KMS-11 (cell line): ENCODE results near the gene SEMA5A.

Experiments
- H2AFZ ChIP-seq: fragments of 200-600 bp; sonication (generic); 2 replicates; pipeline ENCODE4 v1.6.1; 2016; ENCODE audit warnings: antibody characterized with exemption, mixed run types, low read depth
- H3K27ac ChIP-seq: fragments of 200-600 bp; sonication (generic); 2 replicates; pipeline ENCODE4 v1.6.1; 2016; ENCODE audit warnings: mild to moderate bottlenecking, mixed run types
- H3K27me3 ChIP-seq: fragments of 200-600 bp; sonication (generic); 2 replicates; pipeline ENCODE4 v1.6.1; 2017; ENCODE audit warnings: mild to moderate bottlenecking, low read depth, mixed run types, moderate library complexity; ENCODE audit not compliant: insufficient read depth
- H3K36me3 ChIP-seq: fragments of 200-600 bp; sonication (generic); 2 replicates; pipeline ENCODE4 v1.6.1; 2017; ENCODE audit warnings: mild to moderate bottlenecking, mixed run types; ENCODE audit not compliant: insufficient read depth
- H3K4me1 ChIP-seq: fragments of 200-600 bp; sonication (generic); 2 replicates; pipeline ENCODE4 v1.6.1; 2016; ENCODE audit warnings: mild to moderate bottlenecking, low read depth, mixed run types; ENCODE audit not compliant: poor library complexity, severe bottlenecking
- H3K4me2 ChIP-seq: fragments of 200-600 bp; sonication (generic); 2 replicates; pipeline ENCODE4 v1.7.0; 2016; ENCODE audit warnings: mild to moderate bottlenecking, mixed run types
- H3K4me3 ChIP-seq: fragments of 200-600 bp; sonication (generic); IDR thresholded peaks from 2 replicates; pipeline ENCODE4 v1.6.1; 2017; ENCODE audit warnings: low read depth, low read length, mixed read lengths; ENCODE audit not compliant: insufficient read depth
- H3K79me2 ChIP-seq: fragments of 200-600 bp; sonication (generic); 2 replicates; pipeline ENCODE4 v1.6.1; 2016; ENCODE audit warnings: low read depth, mixed run types; ENCODE audit not compliant: insufficient read depth
- H3K9ac ChIP-seq: fragments of 200-600 bp; sonication (generic); 2 replicates; pipeline ENCODE4 v1.6.1; 2016; ENCODE audit warnings: mild to moderate bottlenecking, mixed run types
- H4K20me1 ChIP-seq: fragments of 200-600 bp; sonication (generic); 2 replicates; pipeline ENCODE4 v1.6.1; 2016; ENCODE audit warnings: mild to moderate bottlenecking, mixed run types; ENCODE audit not compliant: insufficient read depth
- CTCF ChIP-seq: fragments of 200-600 bp; sonication (generic); conservative IDR thresholded peaks from 2 replicates; pipeline ENCODE4 v1.6.1; 2017; ENCODE audit warnings: low read depth, mild to moderate bottlenecking, antibody characterized with exemption, low read length, moderate library complexity, mixed read lengths

The SEMA5A gene

DNA sequence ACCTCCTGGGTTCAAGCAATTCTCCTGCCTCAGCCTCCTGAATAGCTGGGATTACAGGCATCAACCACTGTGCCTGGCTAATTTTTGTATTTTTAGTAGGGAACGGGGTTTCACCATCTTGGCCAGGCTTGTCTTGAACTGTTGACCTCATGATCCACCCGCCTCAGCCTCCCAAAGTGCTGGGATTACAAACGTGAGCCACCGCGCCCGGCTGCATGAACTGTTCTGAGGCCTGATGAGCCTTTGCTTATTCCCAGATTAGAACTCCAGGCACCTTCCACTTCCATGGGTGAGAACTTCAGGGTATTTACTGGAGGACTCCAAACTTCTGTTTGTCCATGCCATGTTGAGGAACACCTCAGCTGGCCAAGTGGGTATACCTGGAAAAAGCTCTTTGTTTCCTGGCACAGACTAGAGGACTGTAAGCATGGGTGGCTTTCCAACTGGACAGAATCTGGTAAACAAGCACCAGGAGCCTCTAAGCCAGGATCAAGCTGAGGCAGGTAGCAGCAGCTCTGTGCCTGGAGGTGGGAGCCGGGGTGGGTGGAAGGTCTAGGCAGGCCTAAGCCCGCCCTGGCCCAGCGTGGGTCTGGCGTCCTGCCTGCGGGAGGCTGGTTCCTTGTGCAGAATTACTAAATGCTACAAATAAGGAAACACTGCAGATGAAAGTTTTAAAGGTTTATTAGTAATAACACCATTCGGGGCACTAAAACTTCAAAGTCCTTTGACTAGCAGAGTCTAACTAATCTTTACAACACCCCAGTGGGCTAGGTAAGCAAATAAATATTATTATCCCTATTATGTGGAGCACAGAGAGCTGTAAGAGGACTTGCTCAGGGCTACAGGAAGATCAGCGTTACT, 78.4 kb downstream of the SEMA5A start:
- H3K9ac ChIP-seq = no peak overlapping the region
- no peak overlapping the region for H3K4me2 ChIP-seq
- no peaks in the 10 kb centered on the region for H3K36me3 ChIP-seq
- H2AFZ ChIP-seq = no peak overlapping the region
- no peak for TF ChIP-seq CTCF
- no peaks in the 10 kb centered on the region for H4K20me1 ChIP-seq
- H3K27me3 ChIP-seq = no peaks in the 10 kb centered on the region
- no peak overlapping the region for H3K4me3 ChIP-seq
- no peak overlapping the region for H3K27ac ChIP-seq
- no peaks in the 10 kb centered on the region for H3K4me1 ChIP-seq
- H3K79me2 ChIP-seq = no peaks in the 10 kb centered on the region

GRCh38 chr5:9466697-9467096, 79.2 kb downstream of the SEMA5A start:
- no peak overlapping the region for H3K27ac ChIP-seq
- H3K4me2 ChIP-seq = no peak overlapping the region

GRCh38 chr5:9464478-9464877, 81.4 kb downstream of the SEMA5A start:
- TF ChIP-seq CTCF = no peak
- no peaks in the 10 kb centered on the region for H3K79me2 ChIP-seq

More at GRCh38 chr5:9466697-9467096, 79.2 kb downstream of the SEMA5A start:
- Histone ChIP-seq H3K4me1 (no peaks in the 10 kb centered on the region), H3K36me3 (no peaks in the 10 kb centered on the region), H2AFZ (no peak overlapping the region), H4K20me1 (no peaks in the 10 kb centered on the region), H3K4me3 (no peak overlapping the region), H3K9ac (no peak overlapping the region), H3K79me2 (no peaks in the 10 kb centered on the region), H3K27me3 (no peaks in the 10 kb centered on the region)
- no peak for TF ChIP-seq CTCF

DNA sequence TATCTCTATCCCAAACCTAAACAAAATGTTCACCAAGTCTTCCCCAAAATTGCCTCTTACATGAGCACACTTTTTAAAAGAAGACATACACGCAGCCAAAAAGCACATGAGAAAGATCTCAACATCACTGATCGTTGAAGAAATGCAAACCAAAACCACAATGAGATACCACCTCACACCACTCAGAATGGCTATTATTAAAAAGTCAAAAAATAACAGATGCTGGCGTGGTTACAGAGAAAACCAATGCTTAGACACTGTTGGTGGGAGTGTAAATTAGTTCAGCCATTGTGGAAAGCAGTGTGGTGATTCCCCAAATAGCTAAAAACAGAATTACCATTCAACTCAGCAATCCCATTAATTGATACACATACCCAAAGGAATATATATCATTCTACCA, 83.8 kb downstream of the SEMA5A start:
- H3K27me3 ChIP-seq = no peaks in the 10 kb centered on the region

More at GRCh38 chr5:9464478-9464877, 81.4 kb downstream of the SEMA5A start:
- no peak overlapping the region for H3K27ac ChIP-seq
- no peaks in the 10 kb centered on the region for H3K4me1 ChIP-seq
- no peak overlapping the region for H3K9ac ChIP-seq
- H3K4me2 ChIP-seq = no peak overlapping the region
- no peak overlapping the region for H2AFZ ChIP-seq
- no peaks in the 10 kb centered on the region for H3K36me3 ChIP-seq
- H4K20me1 ChIP-seq = no peaks in the 10 kb centered on the region
- no peaks in the 10 kb centered on the region for H3K27me3 ChIP-seq
- no peak overlapping the region for H3K4me3 ChIP-seq

More for the DNA sequence above, 83.8 kb downstream of the SEMA5A start:
- H3K79me2 ChIP-seq = no peaks in the 10 kb centered on the region
- H3K27ac ChIP-seq = no peak overlapping the region
- H3K4me1 ChIP-seq = peaks cover 5% of the 10 kb centered on the region
- no peak overlapping the region for H3K4me2 ChIP-seq
- no peaks in the 10 kb centered on the region for H4K20me1 ChIP-seq
- H3K36me3 ChIP-seq = no peaks in the 10 kb centered on the region
- H3K4me3 ChIP-seq = no peak overlapping the region
- H2AFZ ChIP-seq = no peak overlapping the region
- H3K9ac ChIP-seq = no peak overlapping the region
- no peak for TF ChIP-seq CTCF
